Activated effector memory CD4-positive, alpha-beta T cell treated with anti-CD3 and anti-CD28 coated beads, Interleukin-2, amount 50 U/mL, for 16 hours (primary cell): Measurements from ENCODE around the gene RAPGEF6.
"Not testable (repeated sequence)": the region's sequence is repeated elsewhere in the genome, so short reads cannot be mapped to it uniquely, and the experiment has no call there.

Source experiments
- DNase-seq: peaks from one replicate; pipeline ENCODE4 v3.0.0-alpha.2; 2020

Gene RAPGEF6

GRCh38 chr5:131641494-131641893, 6.5 kb upstream of the RAPGEF6 start:
- DNase-seq, result no peak

- peak; percentile 82 for DNase-seq
These were observed 5.2 kb upstream of the RAPGEF6 start for GRCh38 chr5:131640043-131640856.

- DNase-seq, result no peak
These were observed 4.1 kb upstream of the RAPGEF6 start for GRCh38 chr5:131639148-131639547.

- no peak for DNase-seq
These were observed 2.7 kb upstream of the RAPGEF6 start for GRCh38 chr5:131637694-131638093.

DNA sequence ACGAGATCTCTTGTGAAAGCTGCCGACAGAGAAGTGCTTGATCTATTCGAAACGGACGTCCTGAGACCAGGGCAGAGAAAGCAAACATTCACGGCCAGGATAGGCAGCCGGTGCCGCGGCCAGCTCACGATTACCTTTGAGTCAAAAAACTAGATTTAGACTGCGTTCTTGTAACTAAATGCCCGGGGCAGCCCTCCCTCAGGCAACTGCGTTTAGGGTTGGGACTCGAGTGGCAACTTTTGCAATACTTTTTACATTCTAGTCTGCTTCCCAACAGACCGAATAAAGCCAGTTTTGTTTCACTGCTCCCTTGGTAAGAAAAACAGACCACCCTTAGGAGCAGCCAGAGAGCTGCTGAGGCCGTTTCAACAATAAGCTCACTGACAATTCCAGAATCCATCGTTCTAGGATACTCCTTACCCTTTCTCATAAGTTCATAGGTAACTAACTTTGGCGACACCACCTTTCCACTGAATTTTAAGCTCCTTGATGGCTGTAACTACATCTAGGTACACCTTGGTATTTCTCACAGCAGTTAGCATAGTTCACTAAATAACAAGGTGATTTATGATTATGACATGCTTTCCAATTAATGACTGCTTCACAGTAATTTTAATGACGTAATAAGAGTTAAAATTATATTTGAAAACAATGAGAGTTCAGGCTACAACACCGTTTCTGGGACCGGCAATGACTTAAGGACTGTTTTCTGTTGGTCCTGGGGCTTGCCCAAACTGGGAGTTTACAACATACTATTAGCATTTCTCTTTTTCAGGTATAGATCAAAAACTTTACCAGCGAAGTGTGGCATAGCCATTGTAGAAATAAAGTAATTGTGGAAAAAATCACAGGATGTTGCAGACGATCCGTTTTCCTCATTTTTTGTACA, 899 bp upstream of the RAPGEF6 start:
- DNase-seq, result no peak

GRCh38 chr5:131634666-131634995, 398 bp downstream of the RAPGEF6 start:
- DNase-seq, result peak; percentile 86

DNA sequence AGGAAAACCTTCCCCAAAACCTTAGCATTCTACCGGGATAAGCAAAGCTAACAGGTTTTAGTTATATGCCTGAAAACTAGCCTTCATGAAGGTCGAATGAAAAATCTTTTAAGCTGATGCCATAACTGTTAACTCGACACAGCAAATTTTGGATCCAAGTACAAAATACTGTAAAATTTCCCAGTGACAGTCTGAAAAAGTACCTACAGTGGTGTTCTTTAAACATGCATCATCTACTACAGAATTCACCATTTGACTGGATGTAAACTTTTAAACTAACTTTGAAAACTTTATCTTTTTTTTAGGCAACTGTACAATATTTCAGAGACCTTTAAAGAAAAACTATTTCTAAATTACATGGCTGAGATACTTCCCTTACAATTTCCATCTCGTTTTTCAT, 791 bp downstream of the RAPGEF6 start:
- no peak for DNase-seq

DNA sequence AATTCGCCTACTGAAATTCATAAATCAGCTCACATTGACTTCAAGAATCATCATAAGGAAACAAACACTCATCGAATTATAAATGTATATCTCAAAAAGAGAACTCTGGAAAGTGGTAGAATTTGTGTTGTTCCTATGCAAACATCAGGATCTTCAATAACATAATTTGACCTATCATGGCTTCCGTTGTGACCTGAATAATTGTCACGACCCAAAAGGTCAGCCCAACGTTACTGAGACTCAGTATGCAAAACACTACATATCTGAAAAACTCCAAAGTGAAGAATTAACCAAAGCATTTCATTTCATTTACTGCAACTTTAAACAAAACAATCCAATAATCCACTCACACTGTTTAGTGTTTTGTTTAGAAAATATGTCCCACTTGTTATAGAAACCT, 1.2 kb downstream of the RAPGEF6 start:
- no peak for DNase-seq

DNA sequence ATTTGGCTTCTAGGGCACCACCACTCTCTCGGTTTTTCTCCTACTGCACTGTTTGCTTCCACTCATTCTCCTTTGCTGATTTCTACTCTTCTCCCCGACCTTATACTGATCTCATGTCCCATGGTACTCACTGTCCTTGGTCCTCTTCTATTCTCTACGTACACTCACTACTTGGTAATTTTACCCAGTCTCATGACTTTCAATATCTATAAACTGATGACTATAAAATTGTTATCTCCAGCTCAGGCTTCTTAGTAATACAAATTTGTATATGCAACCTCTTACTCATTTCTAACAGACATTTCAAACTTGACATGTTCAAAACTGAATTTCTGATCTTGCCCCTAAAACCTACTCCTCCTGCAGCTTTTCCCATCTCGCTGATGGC, 4.1 kb downstream of the RAPGEF6 start:
- DNase-seq, result no peak

GRCh38 chr5:131630208-131630962, 4.6 kb downstream of the RAPGEF6 start:
- DNase-seq, result no peak

GRCh38 chr5:131628990-131629389, 6.0 kb downstream of the RAPGEF6 start:
- DNase-seq, result no peak

DNA sequence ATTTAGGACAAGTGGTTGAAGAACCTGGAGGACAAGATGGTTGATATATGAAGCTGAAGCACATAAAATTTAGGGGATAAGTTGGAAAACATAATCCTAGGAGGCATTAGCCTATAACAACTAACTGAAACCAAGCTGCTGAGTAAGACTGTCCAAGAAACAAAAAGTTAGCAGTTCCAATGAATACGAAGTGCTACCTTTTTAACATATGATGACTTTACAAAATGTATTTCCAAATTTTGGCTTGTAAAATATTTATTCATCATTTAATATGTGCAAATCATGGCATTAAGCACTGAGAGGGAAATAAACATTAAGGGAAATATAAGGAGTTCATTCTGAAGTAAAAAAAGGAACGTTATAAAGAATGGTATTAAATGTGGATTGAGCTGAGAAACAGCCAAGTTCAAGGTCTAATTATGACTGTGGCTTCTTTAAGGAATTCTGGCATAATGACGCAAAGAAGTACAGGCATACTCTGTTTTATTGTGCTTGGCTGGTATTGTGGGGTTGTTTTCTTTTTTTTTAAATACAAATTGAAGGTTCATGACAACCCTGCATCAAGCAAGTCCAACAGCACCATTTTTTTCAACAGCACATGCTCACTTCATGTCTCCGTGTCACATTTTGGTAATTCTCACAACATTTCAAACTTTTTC, 7.7 kb downstream of the RAPGEF6 start:
- DNase-seq, result no peak

DNA sequence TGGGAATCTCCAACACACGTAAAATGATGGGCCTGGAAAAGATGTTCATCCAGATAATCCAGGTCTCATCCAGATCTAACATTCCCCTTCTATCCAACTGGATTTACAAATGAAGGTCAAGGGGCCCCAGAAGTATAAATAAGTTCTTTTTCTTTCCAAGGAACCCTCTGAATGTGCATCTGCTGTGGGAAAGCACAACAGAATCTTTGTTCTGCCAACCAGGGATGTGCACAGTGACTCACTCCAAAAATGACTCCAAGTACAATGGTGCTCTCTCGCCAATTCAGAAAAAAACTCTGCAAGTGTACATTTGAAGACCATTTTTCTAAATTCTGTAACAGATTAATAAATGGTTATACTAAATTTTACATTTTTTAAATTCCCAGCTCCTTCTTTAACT, 12.4 kb downstream of the RAPGEF6 start:
- DNase-seq, result no peak

GRCh38 chr5:131621164-131621563, 13.9 kb downstream of the RAPGEF6 start:
- DNase-seq, result not testable (repeated sequence)

DNA sequence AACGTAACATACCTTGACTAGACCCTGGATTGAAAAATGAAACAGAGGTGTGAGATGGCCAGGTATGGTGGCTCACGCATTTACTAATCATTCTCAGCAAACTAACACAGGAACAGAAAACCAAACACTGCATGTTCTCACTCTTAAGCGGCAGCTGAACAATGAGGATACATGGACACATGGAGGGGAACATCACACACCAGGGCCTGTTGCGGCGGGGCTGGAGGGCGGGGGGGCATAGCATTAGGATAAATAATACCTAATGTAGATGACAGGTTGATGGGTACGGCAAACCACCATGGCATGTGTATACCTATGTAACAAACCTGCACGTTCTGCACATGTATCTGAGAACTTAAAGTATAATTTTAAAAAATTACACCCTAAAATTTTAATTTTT, 15.9 kb downstream of the RAPGEF6 start:
- DNase-seq, result no peak

DNA sequence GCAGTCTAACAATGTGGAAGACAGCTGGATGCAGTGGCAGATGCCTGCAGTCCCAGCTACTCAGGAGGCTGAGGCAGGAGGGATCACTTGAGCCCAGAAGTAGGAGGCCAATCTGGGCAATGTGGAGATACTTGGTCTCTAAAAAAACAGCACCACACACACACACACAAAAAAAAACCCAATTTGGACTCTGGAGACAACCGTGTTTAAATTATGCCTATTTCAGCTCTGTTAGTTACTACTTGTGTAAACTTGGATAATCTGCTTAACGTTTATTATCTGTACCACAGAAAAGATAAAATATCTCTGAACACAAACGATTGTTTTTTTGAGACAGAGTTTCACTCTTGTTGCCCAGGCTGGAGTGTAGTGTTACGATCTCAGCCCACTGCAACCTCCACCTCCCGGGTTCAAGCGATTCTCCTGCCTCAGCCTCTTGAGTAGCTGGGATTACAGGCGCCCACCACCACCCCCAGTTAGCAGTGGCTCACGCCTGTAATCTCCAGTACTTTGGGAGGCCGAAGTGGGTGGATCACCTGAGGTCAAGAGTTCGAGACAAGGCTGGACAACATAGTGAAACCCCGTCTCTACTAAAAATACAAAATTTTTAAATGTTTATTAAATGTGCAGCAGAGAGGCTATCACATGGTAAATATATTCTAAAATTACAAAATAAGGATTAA, 17.7 kb downstream of the RAPGEF6 start:
- DNase-seq, result no peak

DNA sequence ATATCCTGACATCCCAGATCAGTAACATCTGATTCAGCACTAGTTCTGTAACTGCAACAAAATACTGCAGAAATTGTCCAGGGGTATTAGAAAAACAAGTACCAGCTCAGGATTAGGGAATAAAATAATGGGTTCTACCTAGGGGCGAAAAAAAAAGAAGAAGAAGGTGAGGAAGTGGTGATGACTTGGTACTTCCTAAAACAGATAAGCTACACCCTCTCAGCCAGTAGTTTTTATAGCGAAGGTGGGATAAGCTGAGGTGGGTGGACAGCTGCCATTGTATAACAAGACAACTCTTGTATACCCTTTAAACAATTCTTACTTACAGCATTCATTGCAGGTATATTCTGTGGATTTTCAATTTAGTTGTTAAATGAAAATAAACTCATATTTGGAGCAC, 19.1 kb downstream of the RAPGEF6 start:
- DNase-seq, result no peak

GRCh38 chr5:131613423-131613822, 21.6 kb downstream of the RAPGEF6 start:
- DNase-seq, result no peak

GRCh38 chr5:131611064-131611381, 24.0 kb downstream of the RAPGEF6 start:
- DNase-seq, result no peak

DNA sequence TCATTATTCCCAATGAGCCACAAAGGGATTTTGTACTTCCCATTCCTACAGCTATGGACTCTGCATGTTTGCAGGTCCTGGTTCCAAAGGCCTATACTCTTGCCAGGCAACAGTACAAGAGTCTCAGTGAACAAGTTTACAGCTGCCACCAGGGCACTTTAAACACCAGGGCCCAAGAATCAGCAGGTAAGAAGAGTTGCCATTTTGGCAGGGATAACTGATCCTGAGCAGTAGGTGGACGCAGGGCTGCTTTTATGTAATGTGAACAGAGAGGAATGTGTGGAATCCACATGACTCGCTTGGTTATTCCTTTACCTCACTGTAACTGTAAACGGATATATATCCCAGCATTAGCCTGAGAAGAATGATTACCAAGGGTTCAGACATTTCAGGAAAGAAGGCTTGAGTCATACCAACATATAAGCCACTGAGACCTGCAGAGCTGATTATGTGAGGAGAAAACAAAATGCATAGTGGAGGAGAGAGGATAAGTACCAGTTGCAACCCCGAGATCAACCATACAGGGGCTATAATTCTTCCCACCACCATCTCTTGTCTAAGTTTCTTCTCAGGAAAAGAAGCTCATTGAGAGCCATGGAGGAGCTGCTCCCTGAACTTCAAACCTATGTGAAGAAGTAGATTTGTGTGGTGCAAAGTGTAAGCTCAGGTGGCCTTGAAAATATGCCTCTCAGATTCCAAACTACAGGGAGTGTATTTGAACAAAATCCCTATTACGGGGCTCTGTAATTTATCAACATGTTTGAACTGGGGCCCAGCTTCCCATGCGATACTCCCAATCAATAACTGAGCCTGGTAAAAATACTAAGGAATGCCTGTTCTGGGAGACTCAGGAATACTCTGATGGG, 24.6 kb downstream of the RAPGEF6 start:
- DNase-seq, result no peak

GRCh38 chr5:131609774-131610173, 25.3 kb downstream of the RAPGEF6 start:
- no peak for DNase-seq

DNA sequence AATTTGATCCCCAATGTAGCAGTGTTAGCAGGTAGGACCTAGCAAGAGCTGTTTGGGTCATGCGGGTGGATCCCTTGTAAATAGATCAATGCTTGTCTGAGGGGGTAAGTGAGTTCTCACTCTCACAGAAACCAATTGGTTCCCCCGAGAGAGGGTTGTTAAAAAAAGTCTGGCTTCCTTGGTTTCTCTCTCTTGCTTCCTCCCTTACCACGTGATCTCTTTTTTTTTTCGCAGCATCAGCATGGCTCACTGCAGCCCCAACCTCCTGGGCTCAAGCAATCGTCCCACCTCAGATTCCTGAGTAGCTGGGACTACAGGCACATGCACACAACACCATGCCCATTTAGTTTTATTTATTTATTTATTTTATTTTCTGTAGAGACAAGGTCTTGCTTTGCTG, 26.4 kb downstream of the RAPGEF6 start:
- no peak for DNase-seq
